Activated T-helper 1 cell treated with anti-CD3 and anti-CD28 coated beads, Interleukin-2, amount 50 U/mL, for 16 hours (primary cell): Measurements from ENCODE around the gene TIMMDC1.
"Not testable (repeated sequence)": the region's sequence is repeated elsewhere in the genome, so short reads cannot be mapped to it uniquely, and the experiment has no call there.

Source experiments
- DNase-seq, 2 donors: peaks; one replicate each; pipeline ENCODE4 v3.0.0-alpha.2; 2020; ENCODE audit warnings: low read depth in 1 of 2, low spot score in 1 of 2

TIMMDC1 gene

DNA sequence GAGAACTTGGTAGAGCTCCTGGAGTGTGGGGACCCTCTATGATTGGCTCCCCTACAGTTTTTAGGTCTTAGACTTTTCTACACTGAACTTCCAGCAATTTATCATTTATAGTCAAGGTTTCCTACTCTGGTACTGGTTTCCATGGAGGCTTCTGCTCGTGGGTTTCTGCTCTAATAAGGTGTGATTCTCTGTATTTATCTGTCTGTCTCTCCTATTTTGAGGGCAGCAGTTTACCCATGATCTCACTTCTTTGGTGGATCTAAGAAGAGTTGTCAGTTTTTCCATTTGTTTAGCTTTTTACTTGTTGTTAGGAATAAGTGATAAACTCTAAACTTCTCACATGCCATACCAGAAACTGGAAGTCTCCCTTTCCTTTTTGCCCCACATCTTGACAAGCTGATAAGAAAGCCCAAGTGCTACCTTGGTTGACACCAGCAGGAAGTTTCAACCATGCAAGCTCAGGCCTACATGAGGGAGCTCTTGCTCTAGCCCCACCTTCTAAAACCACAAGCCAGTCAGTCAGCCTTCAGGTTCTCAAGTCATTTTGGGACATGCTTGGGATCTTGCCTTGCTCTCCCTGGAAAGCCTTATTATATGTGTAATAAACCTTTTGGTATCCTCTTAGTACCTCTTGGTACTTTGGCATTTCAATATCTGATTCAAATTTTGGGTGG is 10.0 kb downstream of the TIMMDC1 start:
- no peak for DNase-seq

DNA sequence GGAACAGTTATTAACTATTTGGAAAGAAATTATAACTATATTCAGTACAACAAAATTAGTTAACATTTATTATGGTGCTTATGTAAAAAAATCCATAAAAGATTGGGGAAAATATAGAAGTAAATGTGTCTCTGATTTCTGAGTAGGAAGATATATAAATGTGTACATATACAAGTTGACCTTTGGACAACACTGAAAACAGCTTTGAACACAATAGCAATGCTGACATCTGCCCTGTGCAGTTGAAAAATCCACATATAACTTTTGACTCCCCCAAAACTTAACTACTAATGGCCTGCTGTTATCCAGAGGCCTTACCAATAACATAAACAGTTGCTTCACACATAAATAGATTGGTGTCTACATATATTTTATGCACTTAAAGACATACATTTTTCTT is 12.3 kb downstream of the TIMMDC1 start:
- no peak for DNase-seq

DNA sequence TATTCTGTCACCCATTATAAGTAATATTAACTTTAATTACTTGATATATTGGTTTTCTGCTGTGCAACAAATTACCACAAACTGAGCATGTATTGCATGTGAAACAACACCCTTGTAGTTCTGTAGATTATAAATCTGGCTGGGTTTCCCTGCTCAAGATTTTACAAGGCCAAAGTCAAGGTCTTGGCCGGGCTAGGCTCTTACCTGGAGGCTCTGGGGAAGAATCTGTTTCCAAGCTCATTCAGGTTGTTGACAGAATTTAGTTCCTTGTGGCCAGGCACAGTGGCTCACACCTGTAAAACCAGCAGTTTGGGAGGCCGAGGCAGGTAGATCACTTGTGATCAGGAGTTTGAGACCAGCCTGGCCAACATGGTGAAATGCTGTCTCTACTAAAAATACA is 16.3 kb downstream of the TIMMDC1 start:
- DNase-seq, result no peak

DNA sequence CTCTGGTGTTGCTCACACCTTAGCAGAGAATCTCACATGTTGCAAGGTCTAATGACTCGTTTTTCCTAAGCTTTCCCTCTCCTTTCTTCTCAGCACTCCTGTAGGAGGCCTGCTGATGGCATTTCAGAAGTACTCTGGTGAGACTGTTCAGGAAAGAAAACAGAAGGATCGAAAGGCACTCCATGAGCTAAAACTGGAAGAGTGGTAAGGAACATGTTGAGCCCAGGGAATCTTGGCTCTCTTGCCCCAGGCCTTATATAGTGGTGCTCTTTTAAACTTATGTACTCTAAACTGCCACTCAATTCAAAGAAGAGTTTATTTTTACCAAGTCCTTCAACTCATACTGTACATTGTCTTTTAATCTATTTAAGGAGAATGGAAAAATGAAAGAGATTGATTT is 18.8 kb downstream of the TIMMDC1 start:
- DNase-seq, result no peak

DNA sequence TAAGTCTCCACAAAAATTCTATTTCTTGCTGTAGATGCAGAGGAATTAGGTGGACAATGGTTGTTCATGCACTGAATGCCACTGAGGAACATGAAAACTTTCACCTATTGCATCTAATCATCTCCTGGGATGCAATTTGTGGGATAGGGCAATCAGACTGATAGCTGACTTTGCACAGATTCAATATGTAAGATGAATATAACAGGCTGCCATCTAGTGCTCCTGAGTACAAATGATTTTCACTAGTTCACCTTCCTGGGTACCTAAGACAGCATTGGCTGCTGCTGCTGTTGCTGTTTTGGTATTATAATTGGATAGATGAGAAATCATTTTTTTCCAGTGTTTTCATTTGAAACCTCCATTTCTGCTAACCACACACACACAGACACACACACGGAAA is 19.7 kb downstream of the TIMMDC1 start:
- DNase-seq, result no peak

DNA sequence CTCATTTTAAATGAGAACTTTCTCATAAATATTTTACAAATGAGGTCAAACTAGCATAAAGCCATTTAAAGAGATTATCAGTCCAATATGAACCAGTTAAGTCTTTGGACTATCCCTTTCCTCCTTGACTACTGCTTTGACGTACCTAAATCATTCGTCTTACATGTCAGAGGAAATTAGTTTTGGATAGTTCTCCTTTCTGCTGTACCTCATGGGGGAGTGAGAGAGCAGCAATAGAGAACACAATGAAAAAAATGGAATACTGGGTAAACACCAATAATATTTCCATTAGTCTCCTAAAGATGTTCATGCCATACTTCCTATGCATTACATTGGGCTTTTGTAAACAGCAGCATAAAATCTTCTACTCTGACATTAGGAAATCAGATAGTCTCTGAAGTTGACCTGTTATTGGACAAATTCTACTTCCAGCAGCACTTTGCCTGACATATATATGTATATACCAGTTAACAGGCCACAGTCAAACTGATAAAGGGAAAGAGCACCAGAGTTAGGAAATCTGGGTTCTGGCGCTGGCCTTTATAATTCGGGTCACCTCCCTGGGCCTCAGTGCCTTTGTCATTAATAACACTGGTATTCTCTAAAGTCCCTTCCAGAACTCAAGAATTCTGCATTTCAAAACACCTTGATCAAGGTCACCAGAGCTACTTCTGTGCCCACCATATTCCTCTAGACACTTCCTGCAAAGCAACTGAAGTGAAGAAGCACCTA is 26.8 kb downstream of the TIMMDC1 start:
- no peak for DNase-seq

DNA sequence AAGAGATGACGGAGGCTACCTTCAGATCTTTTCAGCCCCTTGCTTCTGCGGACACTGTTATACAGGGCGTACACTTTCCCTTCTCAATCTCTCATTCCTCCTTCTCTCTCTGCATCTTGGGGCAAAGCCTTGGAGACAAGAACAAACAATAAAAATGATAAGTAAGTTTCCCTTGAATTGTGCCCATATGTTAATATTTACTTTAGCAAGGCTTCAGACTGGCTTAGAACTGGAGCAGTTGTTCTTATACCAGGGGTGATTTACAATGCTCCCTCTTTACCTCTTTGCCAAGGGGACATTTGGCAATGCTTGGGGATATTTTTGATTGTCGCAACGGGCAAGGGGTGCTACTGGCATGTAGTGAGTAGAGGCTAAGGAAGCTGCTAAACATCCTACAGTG is 29.4 kb downstream of the TIMMDC1 start:
- no peak for DNase-seq

DNA sequence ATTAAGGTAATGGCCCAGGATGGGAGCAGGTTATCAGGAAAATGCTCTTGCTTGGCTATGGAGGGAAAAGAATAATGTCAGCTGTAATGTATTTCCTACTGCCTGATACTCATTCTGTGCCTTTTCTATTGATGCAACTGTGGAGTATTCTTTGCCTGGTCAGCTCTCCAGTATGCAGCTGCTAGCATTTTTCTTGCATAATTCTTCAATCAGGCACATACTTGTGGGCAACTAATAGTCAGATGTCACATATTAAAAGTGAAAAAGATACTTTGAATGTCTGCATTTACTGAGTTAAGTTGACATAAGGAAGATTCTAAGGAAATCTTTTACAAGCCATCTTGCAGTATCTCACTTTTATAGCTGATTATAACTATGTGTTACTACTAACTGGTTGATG is 31.5 kb downstream of the TIMMDC1 start:
- no peak for DNase-seq

DNA sequence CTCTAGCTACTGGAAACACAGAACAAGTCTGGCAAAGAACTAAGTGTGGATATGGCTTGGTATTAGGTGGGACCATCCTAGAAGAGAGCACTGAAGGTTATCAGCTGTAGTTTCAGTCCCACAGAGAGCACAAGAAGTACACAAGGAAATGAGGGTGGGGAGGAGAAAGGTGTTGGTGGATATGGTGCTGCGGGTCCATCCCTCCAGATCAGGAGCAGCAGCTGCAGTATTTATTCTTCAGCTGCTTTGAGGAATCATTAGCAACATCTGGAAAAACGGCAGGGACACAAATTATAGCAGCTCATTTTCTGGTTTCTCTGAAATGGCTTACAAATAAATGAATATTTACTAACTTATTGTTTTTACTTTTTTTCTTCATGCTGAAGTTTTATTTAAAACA is 32.1 kb downstream of the TIMMDC1 start:
- DNase-seq, result no peak

DNA sequence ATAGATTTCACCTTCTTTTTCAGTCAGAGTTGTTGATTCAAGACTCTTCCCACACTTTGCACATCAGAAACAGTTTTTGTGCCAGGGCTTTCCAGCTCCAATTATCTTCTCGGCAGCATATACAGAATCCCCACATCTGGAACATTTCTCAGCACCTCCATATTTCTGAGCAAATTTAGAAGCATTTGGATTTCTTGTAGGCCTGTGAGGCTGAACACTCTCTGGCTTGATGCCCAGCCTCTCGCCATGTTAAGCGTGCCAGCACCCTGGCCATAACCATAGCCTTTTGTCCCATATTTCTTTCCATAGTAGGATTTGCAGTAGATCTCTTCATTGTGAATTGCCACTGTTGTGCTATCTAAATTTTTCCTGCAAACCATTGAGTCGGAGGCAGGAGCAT is 32.8 kb downstream of the TIMMDC1 start:
- no peak for DNase-seq

DNA sequence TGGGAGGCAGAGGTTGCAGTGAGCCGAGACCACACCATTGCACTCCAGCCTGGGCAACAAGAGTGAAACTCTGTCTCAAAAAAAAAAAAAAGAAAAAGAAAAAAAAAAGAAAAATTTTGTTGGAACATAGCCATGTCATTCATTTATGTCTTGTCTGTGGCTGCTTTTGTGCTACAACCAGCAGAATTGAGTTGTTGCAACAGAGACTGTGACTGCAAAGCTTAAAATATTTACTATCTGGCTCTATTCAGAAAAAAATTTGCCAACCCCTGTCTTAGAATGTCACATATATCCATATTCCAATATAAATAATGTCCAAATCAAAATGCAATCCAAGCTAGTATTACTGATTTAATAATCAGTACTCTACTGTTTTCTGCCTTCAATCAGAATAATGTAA is 35.9 kb downstream of the TIMMDC1 start:
- no peak for DNase-seq

DNA sequence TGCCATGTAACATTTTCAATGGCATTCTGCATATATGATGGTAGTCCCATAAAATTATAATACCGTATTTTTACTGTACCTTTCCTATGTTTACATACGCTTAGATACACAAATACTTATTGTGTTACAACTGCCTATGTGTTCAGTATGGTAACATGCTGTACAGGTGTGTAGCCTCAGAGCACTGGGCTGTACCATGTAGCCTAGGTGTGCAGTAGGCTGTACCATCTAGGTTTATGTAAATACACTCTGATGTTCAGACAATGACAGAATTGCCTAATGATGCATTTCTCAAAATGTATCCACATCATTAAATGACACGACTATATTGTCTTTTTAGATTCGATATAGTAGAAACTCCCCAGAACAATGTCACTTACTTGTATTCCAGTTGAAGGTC is 38.4 kb downstream of the TIMMDC1 start:
- no peak for DNase-seq

DNA sequence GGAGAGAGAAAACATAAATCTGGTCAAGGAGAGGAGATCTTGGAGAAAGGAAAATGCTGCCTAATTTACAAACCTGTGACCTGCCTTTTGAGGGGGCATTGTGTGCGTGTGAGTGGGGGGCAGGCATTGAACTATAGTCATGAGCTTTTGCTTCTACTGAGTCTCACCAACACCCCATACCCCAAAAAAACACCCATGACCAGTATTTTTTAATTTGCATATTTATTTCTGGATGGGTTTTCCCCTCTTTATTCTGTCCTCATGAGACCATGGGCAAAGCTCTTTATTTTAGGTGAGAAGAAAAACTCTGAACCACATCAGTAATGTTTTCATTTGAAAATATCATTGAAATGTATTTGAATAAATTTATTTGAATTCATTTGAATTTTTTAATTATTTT is 40.4 kb downstream of the TIMMDC1 start:
- no peak for DNase-seq

DNA sequence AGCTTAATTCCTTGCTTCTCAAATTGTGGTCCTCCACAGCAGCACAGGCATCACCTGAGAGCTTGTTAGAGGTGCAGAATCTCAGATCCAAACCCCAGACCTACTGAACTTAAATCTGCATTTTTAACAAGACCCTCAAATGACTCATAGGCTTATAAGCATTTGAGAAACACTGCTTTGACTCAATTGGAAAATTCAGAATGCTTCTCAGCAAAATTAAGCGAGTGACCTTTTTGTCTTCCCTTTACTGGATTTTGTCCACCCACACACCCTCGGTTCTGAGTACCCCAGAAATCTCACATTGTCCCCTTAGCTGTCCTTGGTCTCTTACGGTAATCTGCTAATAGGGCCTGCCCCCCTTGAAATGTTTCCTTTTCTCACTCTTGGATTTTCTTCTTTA is 43.2 kb downstream of the TIMMDC1 start:
- no peak for DNase-seq

DNA sequence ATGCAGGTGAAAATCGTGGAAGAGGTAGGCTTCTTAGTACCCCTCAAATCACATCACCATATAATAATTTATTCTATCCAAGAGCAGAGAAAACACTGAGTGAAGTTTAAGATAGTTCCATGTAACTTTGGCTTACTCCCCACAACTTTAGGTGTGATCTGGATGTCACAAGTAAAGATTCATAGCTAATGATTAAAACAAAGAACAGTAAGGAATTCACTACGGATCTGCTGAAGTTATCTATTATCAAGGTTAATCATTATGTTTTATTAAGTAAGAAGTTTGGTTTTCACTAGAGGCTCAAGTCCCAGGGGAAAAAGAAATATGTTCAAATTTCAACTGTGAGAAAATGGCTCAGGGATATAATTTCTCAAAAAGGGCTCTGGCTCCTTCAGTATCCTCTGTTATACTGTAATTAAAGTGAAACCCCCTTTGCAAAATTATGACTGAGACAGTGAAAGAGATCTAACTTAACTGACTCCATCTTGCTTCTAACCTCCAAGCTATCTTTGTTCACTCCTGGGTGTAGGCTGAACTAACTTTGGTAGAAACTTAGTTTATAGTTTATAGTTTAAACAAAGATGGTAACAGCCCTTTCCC is 43.9 kb downstream of the TIMMDC1 start:
- no peak for DNase-seq

DNA sequence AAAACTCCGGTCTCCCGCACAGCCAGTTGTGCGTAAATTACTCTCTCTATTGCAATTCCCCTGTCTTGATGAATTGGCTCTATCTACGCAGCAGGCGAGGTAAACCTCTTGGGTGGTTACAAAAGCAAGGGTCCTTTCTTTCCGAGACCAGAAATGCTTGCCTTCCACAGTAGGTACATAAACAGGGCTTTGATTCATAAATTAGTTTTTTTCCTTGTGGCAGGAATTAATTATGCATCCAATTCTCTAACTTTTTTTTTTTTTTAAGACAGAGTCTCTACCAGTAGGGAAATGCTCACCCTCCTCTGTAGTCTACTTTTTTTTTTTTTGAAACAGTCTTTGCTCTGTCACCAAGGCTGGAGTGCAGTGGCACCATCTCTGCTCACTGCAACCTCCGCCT is 44.8 kb downstream of the TIMMDC1 start:
- no peak for DNase-seq

DNA sequence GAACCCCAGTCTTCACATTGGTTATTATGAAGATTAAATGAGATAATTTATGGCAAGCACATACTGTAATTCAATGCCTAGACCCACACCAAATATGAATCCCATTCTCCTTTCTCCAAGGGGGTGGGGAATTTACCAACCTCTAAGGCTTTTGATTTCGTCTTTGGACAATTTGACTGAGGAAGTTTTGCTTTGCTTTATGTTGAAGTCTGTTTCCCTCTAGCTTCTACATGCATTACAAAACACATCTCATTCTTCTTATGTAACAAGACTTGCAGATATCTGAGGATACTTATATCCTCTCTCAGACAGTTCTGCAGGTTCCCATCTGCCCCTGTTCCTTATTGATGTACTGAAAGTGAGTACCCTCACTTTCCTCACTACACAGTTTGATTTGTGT is 48.9 kb downstream of the TIMMDC1 start:
- DNase-seq, result no peak

DNA sequence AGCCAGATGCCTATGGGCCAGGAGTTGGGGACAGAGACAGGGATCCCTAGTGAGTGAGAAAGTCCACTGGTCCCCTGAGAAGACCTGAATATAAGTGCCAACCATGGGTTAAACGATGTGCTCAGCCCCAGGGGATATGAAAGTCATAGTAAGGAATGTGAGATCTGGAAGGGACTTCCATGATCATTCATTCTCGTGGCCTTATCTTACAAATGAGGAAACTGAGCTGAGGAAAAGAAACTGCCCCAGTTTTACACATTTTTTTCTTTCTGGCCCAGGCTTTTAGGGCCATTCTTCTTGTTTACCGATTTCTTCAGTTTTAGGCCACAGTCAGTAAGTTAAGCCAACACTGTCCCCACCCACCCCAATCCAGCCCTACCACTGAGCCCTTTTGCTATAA is 50.0 kb downstream of the TIMMDC1 start:
- no peak for DNase-seq

DNA sequence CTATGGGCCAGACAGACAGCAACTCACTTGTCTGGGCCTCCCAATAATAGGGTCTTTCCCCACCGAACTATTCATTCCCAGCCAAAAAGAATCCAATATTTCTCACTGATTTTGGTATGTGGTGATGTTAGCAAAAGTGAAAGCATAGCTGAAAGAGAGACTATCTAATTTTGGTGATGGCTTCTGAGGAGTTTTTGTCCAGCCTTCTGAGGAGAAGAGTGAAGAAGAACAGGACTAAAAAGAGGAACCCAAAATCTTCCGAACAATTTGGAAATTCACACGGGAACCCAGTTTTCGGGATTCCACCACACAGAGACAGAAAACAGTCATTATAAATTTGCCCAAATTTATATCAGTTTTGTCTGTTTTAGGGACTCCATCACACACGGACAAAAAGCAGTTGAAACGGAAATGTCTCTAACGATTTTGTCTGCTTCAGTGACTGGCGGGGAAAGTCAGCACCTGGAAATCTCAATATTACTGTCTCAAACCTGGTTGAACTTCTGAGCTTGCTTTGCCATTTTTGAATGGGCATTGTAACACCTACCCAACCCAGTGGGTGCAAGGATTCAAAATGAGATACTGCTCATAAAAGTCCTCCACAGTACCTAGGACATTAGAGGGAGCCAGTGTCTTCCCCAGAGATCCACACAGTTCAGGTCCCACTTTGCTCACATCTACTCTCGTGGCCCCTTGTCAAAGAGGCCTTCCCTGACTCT is 52.0 kb downstream of the TIMMDC1 start:
- DNase-seq, result no peak

DNA sequence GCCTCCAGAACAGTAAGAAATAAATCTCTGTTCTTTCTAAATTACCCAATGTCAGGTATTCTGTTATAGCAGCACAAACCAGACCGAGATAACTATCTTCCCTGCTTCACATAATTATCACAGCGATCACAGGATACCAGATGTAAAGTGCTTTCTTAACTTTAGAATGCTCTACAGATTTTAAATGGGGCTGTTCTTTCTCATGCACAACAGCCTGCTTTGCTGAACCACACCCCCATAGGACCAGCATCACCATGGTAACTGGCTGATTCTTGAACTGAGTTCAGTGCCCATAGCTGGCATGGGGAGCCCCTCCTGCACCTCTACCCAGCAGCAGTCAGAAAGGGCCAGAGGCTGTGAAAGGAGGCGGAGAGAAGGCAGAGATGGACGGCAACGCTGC is 53.3 kb downstream of the TIMMDC1 start:
- no peak for DNase-seq

DNA sequence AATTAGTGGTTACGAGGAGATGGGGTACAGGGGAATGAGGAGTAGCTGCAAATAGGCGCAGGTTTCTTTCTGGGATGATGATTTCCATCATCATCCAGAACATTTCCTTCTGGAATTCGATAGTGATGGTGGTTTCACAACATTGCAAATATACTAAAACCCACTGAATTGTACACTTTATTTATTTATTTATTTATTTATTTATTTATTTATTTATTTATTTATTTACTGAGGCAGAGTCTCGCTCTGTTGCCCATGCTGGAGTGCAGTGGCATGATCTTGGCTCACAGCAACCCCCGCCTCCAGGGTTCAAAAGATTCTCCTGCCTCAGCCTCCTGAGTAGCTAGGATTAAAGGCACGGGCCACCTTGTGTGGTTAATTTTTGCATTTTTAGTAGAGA is 54.6 kb downstream of the TIMMDC1 start:
- DNase-seq, result not testable (repeated sequence)

DNA sequence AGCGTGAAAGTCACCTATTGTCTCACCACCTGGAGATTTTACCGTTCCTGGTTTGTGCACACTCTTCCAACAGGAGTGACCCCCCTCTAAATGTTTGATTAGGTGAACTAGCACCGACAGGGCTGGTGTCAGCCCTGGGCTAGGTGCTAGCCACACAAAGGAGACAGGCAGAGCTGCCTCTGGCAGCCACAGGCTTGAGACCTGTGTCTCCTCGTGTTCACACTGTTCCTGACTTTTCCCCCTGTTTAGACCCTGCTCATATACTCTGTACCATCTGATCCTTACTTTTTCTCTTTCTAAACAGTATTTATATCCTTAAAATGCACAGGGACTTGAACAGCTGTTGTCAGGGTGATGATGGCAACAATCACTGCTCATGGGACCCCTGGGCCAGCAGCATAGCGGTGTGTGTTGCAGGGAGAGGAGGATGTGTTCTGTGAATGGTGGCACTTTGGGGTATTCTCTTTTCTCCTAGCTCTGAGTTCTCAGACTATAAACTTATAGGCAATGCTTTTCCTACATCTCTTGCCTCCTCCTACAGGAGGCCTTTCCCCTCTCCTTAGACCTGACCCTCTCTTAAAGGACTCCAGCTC is 55.6 kb downstream of the TIMMDC1 start:
- no peak for DNase-seq
